Measurements from ENCODE around the gene MICOS13.

- no peak for TF ChIP-seq CTCF (IDR thresholded peaks at IDR 0.05; ENCODE audit: low read depth, low read length, poor library complexity, severe bottlenecking)
- TF ChIP-seq EZH2phosphoT487 (IDR thresholded peaks at IDR 0.05; ENCODE audit: borderline replicate concordance, low read length): no peak
These were observed 27.6 kb upstream of the MICOS13 start for GRCh38 chr19:5707576-5708575.
